GM12878 (cell line): Measurements from ENCODE around the gene RAI2. TPM values are rescaled to one million over a fixed set of nuclear protein-coding genes. Genes with fewer than 3 reads are reported as not detected.

Source experiments
- ATAC-seq: fragments of 200-7000 bp; cut with Tn5 transposase; 3 replicates; pipeline ENCODE4 v1.9.1; 2020; ENCODE audit warnings: mild to moderate bottlenecking, moderate library complexity
- BruUV-seq: library from RNA; stranded (reverse); fragments of 400-500 nt; replicated peaks from 2 replicates; lab custom pipeline; 2021; lab: Mats Ljungman, UMichigan
- CTCF ChIA-PET: fragments of 300-600 bp; sonication (Branson Sonifier 250); formaldehyde crosslinking; extraction: SDS; loops from one replicate; lab custom pipeline; 2021; ENCODE audit warnings: inconsistent platforms; lab: Yijun Ruan, JAX
- POLR2A ChIA-PET: fragments of 350-600 bp; formaldehyde crosslinking; extraction: SDS; loops from one replicate; lab custom pipeline; 2021; ENCODE audit warnings: inconsistent platforms; lab: Charles Lee
- RAD21 ChIA-PET: fragments of 300-600 bp; sonication (Branson Sonifier 250); formaldehyde crosslinking; loops from one replicate; lab custom pipeline; 2023; ENCODE audit warnings: antibody characterized with exemption; ENCODE audit not compliant: unreplicated experiment; lab: Charles Lee
- SMC1A ChIA-PET: fragments of 300-600 bp; sonication (Branson Sonifier 250); formaldehyde crosslinking; loops from one replicate; lab custom pipeline; 2023; ENCODE audit not compliant: unreplicated experiment, uncharacterized antibody; lab: Charles Lee
- DNase-seq: peaks from one replicate; pipeline ENCODE4 v3.0.0-alpha.2; 2011; ENCODE audit warnings: low read depth, low spot score
- FAIRE-seq: peaks from 3 replicates; lab custom pipeline; 2011; peaks lifted over from hg19 to GRCh38; lab: Jason Lieb, UNC
- H2AFZ ChIP-seq: 2 replicates; pipeline ENCODE4 v1.6.0; 2011; ENCODE audit warnings: low read depth, low read length, control low read depth; ENCODE audit not compliant: control insufficient read depth
- H3K27ac ChIP-seq: 2 replicates; pipeline ENCODE4 v1.5.1; 2011; ENCODE audit warnings: control low read depth; ENCODE audit not compliant: control insufficient read depth, insufficient read depth
- H3K27me3 ChIP-seq, 2 experiments: replicated peaks in 1 of 2; 2 replicates each; pipeline versions ENCODE4 v1.6.0 to v1.6.1; 2011; ENCODE audit warnings: low read length in 1 of 2; ENCODE audit not compliant: control insufficient read depth in 2 of 2, insufficient read depth in 2 of 2
- H3K36me3 ChIP-seq, 2 experiments: 2 replicates each; pipeline ENCODE4 v1.5.1; 2011; ENCODE audit warnings: low read length in 1 of 2; ENCODE audit not compliant: control insufficient read depth in 2 of 2, insufficient read depth in 2 of 2
- H3K4me1 ChIP-seq: 2 replicates; pipeline ENCODE4 v1.6.1; 2011; ENCODE audit warnings: mild to moderate bottlenecking, low read length, moderate library complexity, mixed read lengths; ENCODE audit not compliant: control insufficient read depth, insufficient read depth
- H3K4me2 ChIP-seq: 2 replicates; pipeline ENCODE4 v1.6.0; 2011; ENCODE audit warnings: control low read depth; ENCODE audit not compliant: control insufficient read depth, insufficient read depth
- H3K4me3 ChIP-seq: fragments of 200-600 bp; sonication (generic); 2 replicates; pipeline ENCODE4 v1.5.1; 2016
- H3K79me2 ChIP-seq: 2 replicates; pipeline ENCODE4 v1.6.0; 2011; ENCODE audit warnings: low read length; ENCODE audit not compliant: control insufficient read depth, insufficient read depth
- H3K9ac ChIP-seq: 2 replicates; pipeline ENCODE4 v1.8.0; 2011; ENCODE audit warnings: low read length, control low read depth, mixed read lengths; ENCODE audit not compliant: control insufficient read depth, insufficient read depth
- H3K9me3 ChIP-seq: replicated peaks from 3 replicates; pipeline ENCODE4 v1.5.1; 2011; ENCODE audit warnings: mild to moderate bottlenecking, low read length; ENCODE audit not compliant: control insufficient read depth, insufficient read depth
- H4K20me1 ChIP-seq: 2 replicates; pipeline ENCODE4 v1.6.0; 2011; ENCODE audit not compliant: control insufficient read depth, insufficient read depth
- ASH2L ChIP-seq: fragments of 300-600, 200-600 bp; sonication (generic); IDR thresholded peaks from 2 replicates; pipeline ENCODE4 v1.6.1; 2017; ENCODE audit warnings: low read depth, mild to moderate bottlenecking, borderline replicate concordance
- ATF3 ChIP-seq: IDR thresholded peaks from 2 replicates; pipeline ENCODE4 v1.6.1; 2011; ENCODE audit warnings: low read depth, mild to moderate bottlenecking, low read length, moderate library complexity, borderline replicate concordance; ENCODE audit errors: extremely low read depth
- BCLAF1 ChIP-seq: fragments of 450-650 bp; IDR thresholded peaks from 2 replicates; pipeline ENCODE4 v1.6.1; 2017; ENCODE audit warnings: antibody characterized with exemption, mild to moderate bottlenecking, moderate library complexity
- E2F8 ChIP-seq: fragments of 450-650 bp; IDR thresholded peaks from 2 replicates; pipeline ENCODE4 v1.6.1; 2018; ENCODE audit warnings: mild to moderate bottlenecking, low read depth, moderate library complexity; ENCODE audit not compliant: partially characterized antibody
- HDGF ChIP-seq: fragments of 450-650 bp; IDR thresholded peaks from 2 replicates; pipeline ENCODE4 v1.6.1; 2016; ENCODE audit warnings: antibody characterized with exemption
- IRF4 ChIP-seq: IDR thresholded peaks from 2 replicates; pipeline ENCODE4 v1.6.1; 2011; ENCODE audit warnings: low read depth, low read length
- NR2C2 ChIP-seq: IDR thresholded peaks from 2 replicates; pipeline ENCODE4 v1.6.1; 2011; ENCODE audit warnings: borderline replicate concordance, low read depth; ENCODE audit not compliant: control insufficient read depth, insufficient read length
- NRF1 ChIP-seq: conservative IDR thresholded peaks from 2 replicates; pipeline ENCODE4 v1.6.1; 2011; ENCODE audit warnings: mild to moderate bottlenecking, low read depth, low read length, improper control_type of control experiment
- RAD51 ChIP-seq: fragments of 450-650 bp; IDR thresholded peaks from 2 replicates; pipeline ENCODE4 v1.6.1; 2016; ENCODE audit warnings: moderate library complexity, mild to moderate bottlenecking, inconsistent platforms
- SIN3A ChIP-seq: IDR thresholded peaks from 2 replicates; pipeline ENCODE4 v1.6.1; 2012; ENCODE audit warnings: low read depth, low read length, improper control_type of control experiment
- SREBF1 ChIP-seq: IDR thresholded peaks from 2 replicates; pipeline ENCODE4 v1.6.1; 2012; ENCODE audit warnings: mild to moderate bottlenecking, low read length
- TARDBP ChIP-seq: IDR thresholded peaks from 2 replicates; pipeline ENCODE4 v1.6.1; 2016; ENCODE audit warnings: borderline replicate concordance
- TCF12 ChIP-seq: IDR thresholded peaks from 2 replicates; pipeline ENCODE4 v1.6.1; 2011; ENCODE audit warnings: low read depth, mild to moderate bottlenecking, low read length
- TCF3 ChIP-seq: IDR thresholded peaks from 2 replicates; pipeline ENCODE4 v1.6.1; 2012; ENCODE audit warnings: low read depth, mild to moderate bottlenecking, low read length, borderline replicate concordance; ENCODE audit not compliant: insufficient read depth
- WGBS: methylation state at CpG from one replicate; pipeline ENCODE4 v1.1.6; 2016; ENCODE audit warnings: low lambda C conversion rate; ENCODE audit not compliant: insufficient replicate concordance, insufficient coverage; ENCODE audit errors: missing lambda C conversion rate; 5-methylcytosine and 5-hydroxymethylcytosine counted together
- in situ Hi-C: fragments of 300-500 bp; cut with MboI; formaldehyde crosslinking; loops from 9 replicates; pipeline ENCODE4 v1.14.3; 2018; ENCODE audit warnings: mixed read lengths
- intact Hi-C: fragments of 100-400 bp; cut with micrococcal nuclease; formaldehyde crosslinking; loops from one replicate; pipeline ENCODE4 v1.14.2; 2022; ENCODE audit not compliant: unreplicated experiment
- polyA plus RNA-seq, 11 experiments: library from polyadenylated mRNA; depleted of rRNA in 4 of 11; unstranded in 6 of 11; stranded (reverse) in 5 of 11; fragments of >200 nt; fragmentation: Nextera tagmentation in 4 of 11; fragmentation: Illumina TruSeq in 1 of 11; extraction: Ambion mirVana in 4 of 11; extraction: Trizol in 1 of 11; gene quantifications; 1 replicate in 1 of 11; 2 replicates in 10 of 11; pipeline versions ENCODE4 v1.2.1 to v1.2.3, GENCODE V29; 2011 to 2016; ENCODE audit warnings: inconsistent platforms in 2 of 11, missing spikeins in 2 of 11, low read depth in 1 of 11
- total RNA-seq, 4 experiments: library from RNA; depleted of rRNA in 3 of 4; stranded (reverse); fragments of >200 nt in 3 of 4; fragmentation: Illumina TruSeq in 1 of 4; extraction: Trizol in 1 of 4; gene quantifications; 2 replicates each; pipeline versions ENCODE4 v1.2.1 to v1.2.3, GENCODE V29; 2013 to 2021

Gene RAI2
- total and polyA plus RNA-seq, 10 of the 15 experiments (the other 5 are each of a cell fraction or from before 2014, with no cell fraction given): not detected

- Histone ChIP-seq H3K9me3 (no peaks in the 10 kb centered on the region), H3K4me3 (no peak overlapping the region), H3K4me2 (no peak overlapping the region), H3K27me3 (no peaks in the 10 kb centered on the region), H3K27ac (no peak overlapping the region), H3K36me3 (no peaks in the 10 kb centered on the region), H4K20me1 (no peaks in the 10 kb centered on the region), H2AFZ (no peak overlapping the region), H3K9ac (no peak overlapping the region), H3K79me2 (no peaks in the 10 kb centered on the region), H3K4me1 (no peaks in the 10 kb centered on the region)
- intact Hi-C loops (no loop called here), in situ Hi-C loops (no loop called here)
- TF ChIP-seq ATF3 (no peak), IRF4 (no peak), SREBF1 (no peak), TCF3 (no peak), TARDBP (no peak), RAD51 (no peak), NR2C2 (no peak), NRF1 (no peak), HDGF (no peak), E2F8 (no peak), TCF12 (no peak), ASH2L (no peak), BCLAF1 (no peak), SIN3A (no peak)
- no TSS peak for BruUV-seq
- 25% methylated on average over 8 of the region's 8 CpGs for WGBS
- ChIA-PET POLR2A (no interaction called here), CTCF (no interaction called here), SMC1A (no interaction called here), RAD21 (no interaction called here)
- no peak for ATAC-seq
- no peak for FAIRE-seq
- no peak for DNase-seq
Observed at GRCh38 chrX:17773221-17773876, 87.7 kb downstream of the RAI2 start.
